Erythroblast (primary cell): Measurements from ENCODE around the gene EXOSC2.

ENCODE experiments used
- GATA1 ChIP-seq: IDR thresholded peaks from 2 replicates; pipeline ENCODE4 v1.6.1; 2011; ENCODE audit warnings: low read depth, mild to moderate bottlenecking, control low read depth, low read length, moderate library complexity
- POLR2A ChIP-seq: IDR thresholded peaks from 2 replicates; pipeline ENCODE4 v1.6.1; 2011; ENCODE audit warnings: mild to moderate bottlenecking, low read length

DNA sequence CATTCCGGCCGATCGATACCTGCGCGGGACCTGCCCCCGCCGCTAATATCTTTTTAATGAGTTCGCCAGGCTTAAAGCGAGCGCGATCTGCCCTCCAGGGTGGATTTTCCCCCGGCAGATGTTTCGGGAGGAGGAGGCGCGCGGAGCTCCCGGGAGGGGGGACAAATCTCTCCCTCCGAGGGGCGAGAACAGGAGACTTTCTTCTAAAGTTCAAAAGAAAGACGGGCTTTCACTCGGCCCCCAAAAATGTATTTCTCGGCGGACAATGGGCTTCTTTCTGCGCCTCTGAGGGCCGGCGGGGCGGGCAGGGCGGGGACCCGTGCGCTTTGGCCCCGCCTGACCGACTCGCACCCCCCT, 33.3 kb upstream of the EXOSC2 start:
- TF ChIP-seq POLR2A: no peak
- TF ChIP-seq GATA1: no peak
